ENCODE data around the gene C1QL1. TPM values are rescaled to one million over a fixed set of nuclear protein-coding genes. Genes with fewer than 3 reads are reported as not detected.

Gene C1QL1
- total and polyA plus RNA-seq, 2 of the 13 experiments (the other 11 are each of a cell fraction or from before 2014, with no cell fraction given) = 0.11 TPM

DNA sequence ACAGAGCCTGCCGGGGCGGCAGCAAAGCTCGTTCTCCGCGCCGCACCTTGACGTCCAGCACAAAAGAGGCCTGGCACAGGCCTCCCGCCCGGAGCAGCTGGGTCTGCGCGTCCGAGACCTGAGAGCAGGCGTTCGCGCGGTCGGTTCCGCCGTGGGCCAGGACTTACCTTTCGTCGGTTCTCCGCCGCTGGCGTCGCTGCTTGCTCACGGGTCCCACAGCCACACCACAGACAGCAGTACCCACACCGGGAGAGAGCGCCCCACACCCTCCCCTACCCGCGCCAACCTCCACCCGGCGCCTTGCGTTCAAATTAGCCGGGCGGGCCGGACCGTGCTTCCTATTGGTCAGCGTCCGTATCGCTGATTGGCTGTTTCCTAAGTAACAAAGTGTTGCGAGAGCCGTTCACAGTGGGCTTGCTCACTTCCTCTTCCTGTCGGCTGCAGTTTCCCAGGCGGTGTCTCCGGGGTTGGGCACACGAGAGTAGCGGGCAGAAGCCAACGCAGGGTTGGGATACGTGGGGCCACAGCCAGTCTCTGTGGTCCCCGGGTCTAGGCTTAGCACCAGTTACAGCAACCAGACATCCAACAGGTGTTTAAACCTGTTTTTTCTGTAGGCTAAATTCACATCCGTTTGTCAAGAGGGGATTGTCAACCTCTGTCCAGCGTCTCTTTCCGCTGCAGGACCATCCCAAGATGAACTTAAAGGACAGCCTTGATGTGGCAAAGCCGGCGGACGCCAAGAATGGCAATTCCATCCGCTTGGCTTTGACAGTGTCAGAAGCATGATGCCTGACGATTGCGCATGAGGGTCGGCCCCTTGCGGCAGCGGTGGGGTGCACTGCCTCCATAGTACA, 20.4 kb downstream of the C1QL1 start, which contains the start of gene KIF18B (continued):
- TF ChIP-seq, protein P1, sequence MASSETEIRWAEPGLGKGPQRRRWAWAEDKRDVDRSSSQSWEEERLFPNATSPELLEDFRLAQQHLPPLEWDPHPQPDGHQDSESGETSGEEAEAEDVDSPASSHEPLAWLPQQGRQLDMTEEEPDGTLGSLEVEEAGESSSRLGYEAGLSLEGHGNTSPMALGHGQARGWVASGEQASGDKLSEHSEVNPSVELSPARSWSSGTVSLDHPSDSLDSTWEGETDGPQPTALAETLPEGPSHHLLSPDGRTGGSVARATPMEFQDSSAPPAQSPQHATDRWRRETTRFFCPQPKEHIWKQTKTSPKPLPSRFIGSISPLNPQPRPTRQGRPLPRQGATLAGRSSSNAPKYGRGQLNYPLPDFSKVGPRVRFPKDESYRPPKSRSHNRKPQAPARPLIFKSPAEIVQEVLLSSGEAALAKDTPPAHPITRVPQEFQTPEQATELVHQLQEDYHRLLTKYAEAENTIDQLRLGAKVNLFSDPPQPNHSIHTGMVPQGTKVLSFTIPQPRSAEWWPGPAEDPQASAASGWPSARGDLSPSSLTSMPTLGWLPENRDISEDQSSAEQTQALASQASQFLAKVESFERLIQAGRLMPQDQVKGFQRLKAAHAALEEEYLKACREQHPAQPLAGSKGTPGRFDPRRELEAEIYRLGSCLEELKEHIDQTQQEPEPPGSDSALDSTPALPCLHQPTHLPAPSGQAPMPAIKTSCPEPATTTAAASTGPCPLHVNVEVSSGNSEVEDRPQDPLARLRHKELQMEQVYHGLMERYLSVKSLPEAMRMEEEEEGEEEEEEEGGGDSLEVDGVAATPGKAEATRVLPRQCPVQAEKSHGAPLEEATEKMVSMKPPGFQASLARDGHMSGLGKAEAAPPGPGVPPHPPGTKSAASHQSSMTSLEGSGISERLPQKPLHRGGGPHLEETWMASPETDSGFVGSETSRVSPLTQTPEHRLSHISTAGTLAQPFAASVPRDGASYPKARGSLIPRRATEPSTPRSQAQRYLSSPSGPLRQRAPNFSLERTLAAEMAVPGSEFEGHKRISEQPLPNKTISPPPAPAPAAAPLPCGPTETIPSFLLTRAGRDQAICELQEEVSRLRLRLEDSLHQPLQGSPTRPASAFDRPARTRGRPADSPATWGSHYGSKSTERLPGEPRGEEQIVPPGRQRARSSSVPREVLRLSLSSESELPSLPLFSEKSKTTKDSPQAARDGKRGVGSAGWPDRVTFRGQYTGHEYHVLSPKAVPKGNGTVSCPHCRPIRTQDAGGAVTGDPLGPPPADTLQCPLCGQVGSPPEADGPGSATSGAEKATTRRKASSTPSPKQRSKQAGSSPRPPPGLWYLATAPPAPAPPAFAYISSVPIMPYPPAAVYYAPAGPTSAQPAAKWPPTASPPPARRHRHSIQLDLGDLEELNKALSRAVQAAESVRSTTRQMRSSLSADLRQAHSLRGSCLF (CRISPR knock-in tag; IDR thresholded peaks at IDR 0.05; ENCODE audit: borderline replicate concordance) = 0 out of 2 replicates have a peak, but pooled peaks have one; percentile 73
- TF ChIP-seq SIX1 (CRISPR knock-in tag; IDR thresholded peaks at IDR 0.05; ENCODE audit: borderline replicate concordance) (no peak), ADNP (CRISPR knock-in tag; IDR thresholded peaks at IDR 0.05) (no peak), ZFP36L1 (CRISPR knock-in tag; IDR thresholded peaks at IDR 0.05) (peak; percentile 80; the same call in 1 of the 2 replicates), THAP11 (CRISPR knock-in tag; IDR thresholded peaks at IDR 0.05) (peak; percentile 89), SP5 (CRISPR knock-in tag; IDR thresholded peaks at IDR 0.05; ENCODE audit: borderline replicate concordance, low read depth) (no peak), TCF12 (IDR thresholded peaks at IDR 0.05) (no peak), TCF12 (CRISPR knock-in tag; IDR thresholded peaks at IDR 0.05) (no peak), JUND (CRISPR knock-in tag; IDR thresholded peaks at IDR 0.05) (no peak), RBAK (CRISPR knock-in tag; IDR thresholded peaks at IDR 0.05) (peak; percentile 47; the same call in 1 of the 2 replicates), ZNF776 (CRISPR knock-in tag; IDR thresholded peaks at IDR 0.05) (peak; percentile 71; the same call in 1 of the 2 replicates), EEA1 (CRISPR knock-in tag; IDR thresholded peaks at IDR 0.05; ENCODE audit: borderline replicate concordance) (no peak), ZNF616 (CRISPR knock-in tag; IDR thresholded peaks at IDR 0.05; ENCODE audit: low read depth) (peak; percentile 69; the same call in 1 of the 2 replicates), BCL6 (CRISPR knock-in tag; IDR thresholded peaks at IDR 0.05) (no peak; the same call in 1 of the 2 replicates), ZNF205 (CRISPR knock-in tag; IDR thresholded peaks at IDR 0.05) (peak; percentile 55; the same call in 1 of the 2 replicates)
- TF ChIP-seq, protein P2, sequence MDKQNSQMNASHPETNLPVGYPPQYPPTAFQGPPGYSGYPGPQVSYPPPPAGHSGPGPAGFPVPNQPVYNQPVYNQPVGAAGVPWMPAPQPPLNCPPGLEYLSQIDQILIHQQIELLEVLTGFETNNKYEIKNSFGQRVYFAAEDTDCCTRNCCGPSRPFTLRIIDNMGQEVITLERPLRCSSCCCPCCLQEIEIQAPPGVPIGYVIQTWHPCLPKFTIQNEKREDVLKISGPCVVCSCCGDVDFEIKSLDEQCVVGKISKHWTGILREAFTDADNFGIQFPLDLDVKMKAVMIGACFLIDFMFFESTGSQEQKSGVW (CRISPR knock-in tag; IDR thresholded peaks at IDR 0.05; ENCODE audit: borderline replicate concordance) = no peak
- TF ChIP-seq, protein P3, sequence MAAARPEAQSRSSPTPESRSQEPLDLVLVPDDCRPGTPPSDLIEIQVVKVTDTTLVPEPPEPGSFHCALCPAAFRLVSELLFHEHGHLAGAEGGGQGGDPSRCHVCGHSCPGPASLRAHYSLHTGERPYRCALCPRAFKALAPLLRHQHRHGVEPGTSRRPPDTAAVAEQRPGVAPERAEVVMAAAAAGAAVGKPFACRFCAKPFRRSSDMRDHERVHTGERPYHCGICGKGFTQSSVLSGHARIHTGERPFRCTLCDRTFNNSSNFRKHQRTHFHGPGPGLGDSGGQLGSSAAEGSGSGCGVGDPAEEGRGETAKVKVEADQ (CRISPR knock-in tag; IDR thresholded peaks at IDR 0.05; ENCODE audit: borderline replicate concordance) = peak; percentile 92
- TF ChIP-seq, protein P4, sequence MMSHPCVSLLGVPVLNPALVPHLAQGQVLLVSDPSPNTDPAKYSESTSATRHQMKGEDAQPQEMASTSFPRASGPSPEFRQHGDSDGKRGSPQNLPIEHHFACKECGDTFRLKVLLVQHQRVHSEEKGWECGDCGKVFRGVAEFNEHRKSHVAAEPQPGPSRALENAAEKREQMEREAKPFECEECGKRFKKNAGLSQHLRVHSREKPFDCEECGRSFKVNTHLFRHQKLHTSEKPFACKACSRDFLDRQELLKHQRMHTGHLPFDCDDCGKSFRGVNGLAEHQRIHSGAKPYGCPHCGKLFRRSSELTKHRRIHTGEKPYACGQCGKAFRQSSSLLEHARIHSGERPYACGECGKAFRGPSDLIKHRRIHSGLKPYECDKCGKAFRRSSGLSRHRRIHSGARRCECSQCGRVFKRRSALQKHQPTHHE (CRISPR knock-in tag; IDR thresholded peaks at IDR 0.05; ENCODE audit: borderline replicate concordance) = no peak
- TF ChIP-seq, protein P5, sequence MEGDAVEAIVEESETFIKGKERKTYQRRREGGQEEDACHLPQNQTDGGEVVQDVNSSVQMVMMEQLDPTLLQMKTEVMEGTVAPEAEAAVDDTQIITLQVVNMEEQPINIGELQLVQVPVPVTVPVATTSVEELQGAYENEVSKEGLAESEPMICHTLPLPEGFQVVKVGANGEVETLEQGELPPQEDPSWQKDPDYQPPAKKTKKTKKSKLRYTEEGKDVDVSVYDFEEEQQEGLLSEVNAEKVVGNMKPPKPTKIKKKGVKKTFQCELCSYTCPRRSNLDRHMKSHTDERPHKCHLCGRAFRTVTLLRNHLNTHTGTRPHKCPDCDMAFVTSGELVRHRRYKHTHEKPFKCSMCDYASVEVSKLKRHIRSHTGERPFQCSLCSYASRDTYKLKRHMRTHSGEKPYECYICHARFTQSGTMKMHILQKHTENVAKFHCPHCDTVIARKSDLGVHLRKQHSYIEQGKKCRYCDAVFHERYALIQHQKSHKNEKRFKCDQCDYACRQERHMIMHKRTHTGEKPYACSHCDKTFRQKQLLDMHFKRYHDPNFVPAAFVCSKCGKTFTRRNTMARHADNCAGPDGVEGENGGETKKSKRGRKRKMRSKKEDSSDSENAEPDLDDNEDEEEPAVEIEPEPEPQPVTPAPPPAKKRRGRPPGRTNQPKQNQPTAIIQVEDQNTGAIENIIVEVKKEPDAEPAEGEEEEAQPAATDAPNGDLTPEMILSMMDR (CRISPR knock-in tag; IDR thresholded peaks at IDR 0.05) = peak; percentile 28; the same call in 1 of the 2 replicates

Measured in HepG2 (cell line).